OCI-LY1 (cell line): ENCODE measurements around the gene ABCF3.

Source experiments
- H2AFZ ChIP-seq: fragments of 200-600 bp; sonication (generic), shearing (Covaris generic); 2 replicates; pipeline ENCODE4 v1.6.0; 2014; ENCODE audit warnings: antibody characterized with exemption, mild to moderate bottlenecking, low read length
- H3F3A ChIP-seq: fragments of 200-600 bp; sonication (generic), shearing (Covaris generic); 2 replicates; pipeline ENCODE4 v1.6.0; 2014; ENCODE audit warnings: mild to moderate bottlenecking, antibody characterized with exemption, low read length, moderate library complexity; ENCODE audit not compliant: insufficient read depth
- H3K27ac ChIP-seq: fragments of 200-600 bp; sonication (generic); 2 replicates; pipeline ENCODE4 v1.5.1; 2014; ENCODE audit warnings: low read length, mixed run types, mild to moderate bottlenecking, low read depth; ENCODE audit not compliant: poor library complexity, severe bottlenecking
- H3K27me3 ChIP-seq: fragments of 200-600 bp; sonication (generic); 2 replicates; pipeline ENCODE4 v1.6.0; 2014; ENCODE audit warnings: antibody characterized with exemption, mild to moderate bottlenecking, low read length, moderate library complexity; ENCODE audit not compliant: insufficient read depth
- H3K36me3 ChIP-seq: fragments of 200-600 bp; sonication (generic); 2 replicates; pipeline ENCODE4 v1.6.1; 2014; ENCODE audit warnings: mild to moderate bottlenecking, antibody characterized with exemption, low read length, moderate library complexity, mixed read lengths; ENCODE audit not compliant: insufficient read depth
- H3K4me1 ChIP-seq: fragments of 200-600 bp; sonication (generic); 2 replicates; pipeline ENCODE4 v1.5.1; 2014; ENCODE audit warnings: mild to moderate bottlenecking, low read length, moderate library complexity; ENCODE audit not compliant: insufficient read depth, severe bottlenecking
- H3K4me2 ChIP-seq: fragments of 200-600 bp; sonication (generic), shearing (Covaris generic); 2 replicates; pipeline ENCODE4 v1.6.1; 2014; ENCODE audit warnings: low read length
- H3K4me3 ChIP-seq: fragments of 200-600 bp; sonication (generic); 2 replicates; pipeline ENCODE4 v1.5.1; 2014; ENCODE audit warnings: low read length, low read depth, mild to moderate bottlenecking, mixed read lengths; ENCODE audit not compliant: poor library complexity, severe bottlenecking
- H3K79me2 ChIP-seq: fragments of 200-600 bp; shearing (Covaris generic); 2 replicates; pipeline ENCODE4 v1.6.1; 2016; ENCODE audit warnings: mixed run types, low read length, mixed read lengths; ENCODE audit not compliant: insufficient read depth
- H3K9ac ChIP-seq: fragments of 200-600 bp; sonication (generic), shearing (Covaris generic); 2 replicates; pipeline ENCODE4 v1.6.1; 2014; ENCODE audit warnings: mild to moderate bottlenecking, low read length, mixed read lengths
- H3K9me2 ChIP-seq: fragments of 200-600 bp; sonication (generic), shearing (Covaris generic); 2 replicates; pipeline ENCODE4 v1.6.1; 2014; ENCODE audit warnings: low read depth, mild to moderate bottlenecking, low read length, mixed read lengths
- H3K9me3 ChIP-seq: fragments of 200-600 bp; shearing (Covaris generic); 2 replicates; pipeline ENCODE4 v1.6.1; 2014; ENCODE audit warnings: low read length, mixed read lengths
- H4K20me1 ChIP-seq: fragments of 200-600 bp; sonication (generic), shearing (Covaris generic); 2 replicates; pipeline ENCODE4 v1.6.0; 2016; ENCODE audit warnings: mild to moderate bottlenecking, low read length; ENCODE audit not compliant: insufficient read depth
- CTCF ChIP-seq: fragments of 200-600 bp; sonication (generic), shearing (Covaris generic); IDR thresholded peaks from 2 replicates; pipeline ENCODE4 v1.5.1; 2017; ENCODE audit warnings: mild to moderate bottlenecking, antibody characterized with exemption, low read length, moderate library complexity, mixed read lengths
- EZH2 ChIP-seq: fragments of 200-600 bp; sonication (generic), shearing (Covaris generic); IDR thresholded peaks from 2 replicates; pipeline ENCODE4 v1.8.0; 2017; ENCODE audit warnings: borderline replicate concordance, mixed run types, mild to moderate bottlenecking, antibody characterized with exemption, low read length, moderate library complexity, mixed read lengths

ABCF3 gene

GRCh38 chr3:184186184-184186901 is at the start of gene ABCF3:
Gene ABCF3 (plus strand): TSS chr3:184186199. CDS start chr3:184186208, 9 bp downstream.
- H3K9me2 ChIP-seq = no peaks in the 10 kb centered on the region
- H2AFZ ChIP-seq = no peak within 1 kb of the TSS
- peaks cover 71% of the 10 kb centered on the region for H3K36me3 ChIP-seq
- H3K79me2 ChIP-seq = peaks cover 16% of the 10 kb centered on the region
- H3K27me3 ChIP-seq = no peaks in the 10 kb centered on the region
- peak within 1 kb of the TSS; percentile 74 for H3K27ac ChIP-seq
- peak within 1 kb of the TSS; percentile 79 for H3K4me3 ChIP-seq
- TF ChIP-seq EZH2 (no peak), CTCF (no peak)
- peaks cover 24% of the 10 kb centered on the region for H3K4me1 ChIP-seq
- peak within 1 kb of the TSS; percentile 84 for H3K9ac ChIP-seq
- 0 out of 2 replicates have a peak, but pooled peaks cover 2% of the 10 kb centered on the region for H4K20me1 ChIP-seq
- peak within 1 kb of the TSS; percentile 83 for H3K4me2 ChIP-seq
- no peaks in the 10 kb centered on the region for H3K9me3 ChIP-seq
- no peaks in the 10 kb centered on the region for H3F3A ChIP-seq

GRCh38 chr3:184140436-184140835 is 45.6 kb upstream of the ABCF3 start:
- H3K4me3 ChIP-seq = no peak overlapping the region
- H3K36me3 ChIP-seq = peaks cover 74% of the 10 kb centered on the region
- no peak overlapping the region for H2AFZ ChIP-seq
- no peaks in the 10 kb centered on the region for H3K9me3 ChIP-seq
- H3K9me2 ChIP-seq = no peaks in the 10 kb centered on the region
- no peak for TF ChIP-seq EZH2
- peaks cover 14% of the 10 kb centered on the region for H3K4me1 ChIP-seq
- H3K4me2 ChIP-seq = no peak overlapping the region
- H4K20me1 ChIP-seq = no peaks in the 10 kb centered on the region
- H3K79me2 ChIP-seq = peaks cover 17% of the 10 kb centered on the region
- H3K27me3 ChIP-seq = no peaks in the 10 kb centered on the region
- H3F3A ChIP-seq = no peaks in the 10 kb centered on the region
- H3K9ac ChIP-seq = no peak overlapping the region
- no peak overlapping the region for H3K27ac ChIP-seq

GRCh38 chr3:184142199-184142598 is 43.8 kb upstream of the ABCF3 start:
- no peaks in the 10 kb centered on the region for H3K27me3 ChIP-seq
- no peaks in the 10 kb centered on the region for H3K9me3 ChIP-seq
- H3K4me3 ChIP-seq = no peak overlapping the region
- no peaks in the 10 kb centered on the region for H3K79me2 ChIP-seq
- no peak overlapping the region for H3K9ac ChIP-seq
- H2AFZ ChIP-seq = no peak overlapping the region
- no peak overlapping the region for H3K4me2 ChIP-seq
- no peaks in the 10 kb centered on the region for H3K9me2 ChIP-seq
- H3K4me1 ChIP-seq = peaks cover under 1% of the 10 kb centered on the region
- TF ChIP-seq CTCF = no peak
- no peak for TF ChIP-seq EZH2
- no peaks in the 10 kb centered on the region for H3F3A ChIP-seq
- no peak overlapping the region for H3K27ac ChIP-seq
- H4K20me1 ChIP-seq = no peaks in the 10 kb centered on the region
- H3K36me3 ChIP-seq = peaks cover 87% of the 10 kb centered on the region

GRCh38 chr3:184143327-184143726 is 42.7 kb upstream of the ABCF3 start:
- Histone ChIP-seq H3K4me3 (no peak overlapping the region), H3K9me2 (no peaks in the 10 kb centered on the region), H3K4me2 (no peak overlapping the region), H3K4me1 (no peaks in the 10 kb centered on the region), H3K79me2 (no peaks in the 10 kb centered on the region), H3K27me3 (no peaks in the 10 kb centered on the region), H3F3A (no peaks in the 10 kb centered on the region), H3K36me3 (peaks cover 77% of the 10 kb centered on the region), H3K9ac (no peak overlapping the region), H3K27ac (no peak overlapping the region), H3K9me3 (no peaks in the 10 kb centered on the region), H4K20me1 (no peaks in the 10 kb centered on the region), H2AFZ (no peak overlapping the region)
- TF ChIP-seq CTCF (no peak), EZH2 (no peak)
